ENCODE measurements around the gene PAX5.

GRCh38 chr9:36929350-36929675 lies 104.8 kb downstream of the PAX5 start:
- no peak for TF ChIP-seq CTCF (IDR thresholded peaks at IDR 0.05)
- no peak for TF ChIP-seq EZH2 (IDR thresholded peaks at IDR 0.05; ENCODE audit: borderline replicate concordance, insufficient read depth, low read depth, low read length, poor library complexity, severe bottlenecking)

All from B cell (primary cell).